ENCODE results near the gene PLIN3. TPM values are rescaled to one million over a fixed set of nuclear protein-coding genes. Genes with fewer than 3 reads are reported as not detected.

PLIN3 gene
- total and polyA plus RNA-seq, 2 donors (not counting 1 experiment from before 2014, with no cell fraction given) = 133 to 191 TPM

- Histone ChIP-seq H3K79me2 (ENCODE audit: control insufficient read depth, insufficient read depth, low read length) (peaks cover 25% of the 10 kb centered on the region), H3K9me3 (ENCODE audit: control insufficient read depth, insufficient read depth, low read depth, low read length) (no peaks in the 10 kb centered on the region), H3K9ac (ENCODE audit: insufficient read depth, low read length) (peak overlapping the region; percentile 88), H3K27me3 (ENCODE audit: control insufficient read depth, insufficient read depth, low read length) (no peaks in the 10 kb centered on the region), H3K4me1 (ENCODE audit: control insufficient read depth, extremely low read depth, insufficient read depth, low read length) (peaks cover 2% of the 10 kb centered on the region), H3K4me3 (replicated peaks in 1 of 4; ENCODE audit: control extremely low read depth in 1 of 4, insufficient read depth in 1 of 4, low read depth in 3 of 4, low read length in 4 of 4) (peak overlapping the region; percentile 92 to 94 (median 92)), H3K4me2 (ENCODE audit: extremely low read depth, insufficient read depth, low read length) (peak overlapping the region; percentile 91), H3K27ac (ENCODE audit: insufficient read depth, low read length) (peak overlapping the region; percentile 79), H2AFZ (ENCODE audit: low read length) (no peak overlapping the region), H4K20me1 (ENCODE audit: control insufficient read depth, extremely low read depth, insufficient read depth, low read length) (no peaks in the 10 kb centered on the region), H3K36me3 (ENCODE audit: control insufficient read depth, insufficient read depth, low read length) (peaks cover 1% of the 10 kb centered on the region)
- no peak for DNase-seq (ENCODE audit: low read depth in 2 of 2)
- no peak for TF ChIP-seq EZH2 (IDR thresholded peaks at IDR 0.05; ENCODE audit: low read length, missing control alignments)
- TF ChIP-seq CTCF (conservative IDR thresholded peaks at IDR 0.05 in 1 of 2, IDR thresholded peaks at IDR 0.05 in 1 of 2; ENCODE audit: low read depth in 1 of 2, low read length in 2 of 2) = no peak
Observed at GRCh38 chr19:4830768-4831265, 36.6 kb downstream of the PLIN3 start.

GRCh38 chr19:4830332-4830731 lies 37.1 kb downstream of the PLIN3 start:
- Histone ChIP-seq H3K27me3 (ENCODE audit: control insufficient read depth, insufficient read depth, low read length) (no peaks in the 10 kb centered on the region), H4K20me1 (ENCODE audit: control insufficient read depth, extremely low read depth, insufficient read depth, low read length) (no peaks in the 10 kb centered on the region), H3K27ac (ENCODE audit: insufficient read depth, low read length) (no peak overlapping the region), H3K9me3 (ENCODE audit: control insufficient read depth, insufficient read depth, low read depth, low read length) (no peaks in the 10 kb centered on the region), H3K36me3 (ENCODE audit: control insufficient read depth, insufficient read depth, low read length) (peaks cover 1% of the 10 kb centered on the region), H3K79me2 (ENCODE audit: control insufficient read depth, insufficient read depth, low read length) (peaks cover 25% of the 10 kb centered on the region), H2AFZ (ENCODE audit: low read length) (no peak overlapping the region), H3K4me1 (ENCODE audit: control insufficient read depth, extremely low read depth, insufficient read depth, low read length) (peaks cover 2% of the 10 kb centered on the region), H3K4me3 (replicated peaks in 1 of 4; ENCODE audit: control extremely low read depth in 1 of 4, insufficient read depth in 1 of 4, low read depth in 3 of 4, low read length in 4 of 4) (peak overlapping the region; percentile 92 to 94 (median 92)), H3K4me2 (ENCODE audit: extremely low read depth, insufficient read depth, low read length) (peak overlapping the region; percentile 91), H3K9ac (ENCODE audit: insufficient read depth, low read length) (no peak overlapping the region)
- no peak for TF ChIP-seq CTCF (conservative IDR thresholded peaks at IDR 0.05 in 1 of 2, IDR thresholded peaks at IDR 0.05 in 1 of 2; ENCODE audit: low read depth in 1 of 2, low read length in 2 of 2)
- DNase-seq (ENCODE audit: low read depth in 2 of 2) = no peak

- DNase-seq (ENCODE audit: low read depth in 2 of 2) = no peak
- H3K4me3 ChIP-seq (replicated peaks in 1 of 4; ENCODE audit: control extremely low read depth in 1 of 4, insufficient read depth in 1 of 4, low read depth in 3 of 4, low read length in 4 of 4) = no peak overlapping the region
- H4K20me1 ChIP-seq (ENCODE audit: control insufficient read depth, extremely low read depth, insufficient read depth, low read length) = no peaks in the 10 kb centered on the region
- TF ChIP-seq EZH2 (IDR thresholded peaks at IDR 0.05; ENCODE audit: low read length, missing control alignments) (no peak), CTCF (conservative IDR thresholded peaks at IDR 0.05 in 1 of 2, IDR thresholded peaks at IDR 0.05 in 1 of 2; ENCODE audit: low read depth in 1 of 2, low read length in 2 of 2) (no peak)
- H3K27me3 ChIP-seq (ENCODE audit: control insufficient read depth, insufficient read depth, low read length) = no peaks in the 10 kb centered on the region
- H3K9ac ChIP-seq (ENCODE audit: insufficient read depth, low read length) = no peak overlapping the region
- H2AFZ ChIP-seq (ENCODE audit: low read length) = no peak overlapping the region
- H3K36me3 ChIP-seq (ENCODE audit: control insufficient read depth, insufficient read depth, low read length) = peaks cover 1% of the 10 kb centered on the region
- H3K4me2 ChIP-seq (ENCODE audit: extremely low read depth, insufficient read depth, low read length) = no peak overlapping the region
- no peaks in the 10 kb centered on the region for H3K9me3 ChIP-seq (ENCODE audit: control insufficient read depth, insufficient read depth, low read depth, low read length)
- H3K27ac ChIP-seq (ENCODE audit: insufficient read depth, low read length) = no peak overlapping the region
- peaks cover 2% of the 10 kb centered on the region for H3K4me1 ChIP-seq (ENCODE audit: control insufficient read depth, extremely low read depth, insufficient read depth, low read length)
- H3K79me2 ChIP-seq (ENCODE audit: control insufficient read depth, insufficient read depth, low read length) = peaks cover 25% of the 10 kb centered on the region
Observed at GRCh38 chr19:4829001-4829712, 38.3 kb downstream of the PLIN3 start.
